GM13976 (cell line): ENCODE results near the gene FAM53B.
"Not testable (repeated sequence)": the region's sequence is repeated elsewhere in the genome, so short reads cannot be mapped to it uniquely, and the experiment has no call there.

Source experiments
- DNase-seq: peaks from one replicate; pipeline ENCODE4 v3.0.0; 2012; ENCODE audit warnings: low spot score
- CTCF ChIP-seq: IDR thresholded peaks from 2 replicates; pipeline ENCODE4 v1.5.1; 2012; ENCODE audit warnings: borderline replicate concordance, mild to moderate bottlenecking; ENCODE audit not compliant: insufficient read depth; ENCODE audit errors: extremely low read depth, missing control alignments, control extremely low read depth
- in situ Hi-C: fragments of 300-500 bp; cut with MboI; formaldehyde crosslinking; loops from one replicate; pipeline ENCODE4 v1.12.0; 2022; ENCODE audit warnings: low sequenced_read_pairs, mixed read lengths, inconsistent platforms; ENCODE audit not compliant: unreplicated experiment

FAM53B gene

GRCh38 chr10:124746992-124747391, 2.8 kb upstream of the FAM53B start:
- TF ChIP-seq CTCF = no peak
- no peak for DNase-seq
- in situ Hi-C loops = no loop called here

- in situ Hi-C loops, DNase-seq: not testable (repeated sequence)
Observed at GRCh38 chr10:124746447-124746846, 2.3 kb upstream of the FAM53B start.

DNA sequence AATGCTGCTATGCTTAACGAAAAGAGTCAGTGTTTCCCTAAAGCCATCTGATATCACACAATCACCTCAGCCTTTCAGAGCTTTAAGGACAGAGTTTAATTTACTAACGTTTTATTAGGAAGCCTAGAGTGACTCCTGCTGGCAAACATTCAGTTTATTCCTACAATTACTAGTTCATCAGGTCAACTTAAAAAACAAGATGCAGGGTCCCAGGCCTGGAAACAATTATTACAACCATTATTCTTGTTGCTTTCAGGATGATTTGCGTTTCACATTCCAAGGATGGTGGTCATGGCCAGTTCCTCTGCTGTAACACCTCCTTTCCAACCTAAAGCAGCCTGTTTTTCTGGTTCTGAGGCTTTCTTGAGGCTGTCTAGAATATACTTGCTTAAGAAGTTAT, 1.5 kb upstream of the FAM53B start:
- peak; percentile 19 for TF ChIP-seq CTCF
- in situ Hi-C loops = no loop called here
- DNase-seq = no peak

DNA sequence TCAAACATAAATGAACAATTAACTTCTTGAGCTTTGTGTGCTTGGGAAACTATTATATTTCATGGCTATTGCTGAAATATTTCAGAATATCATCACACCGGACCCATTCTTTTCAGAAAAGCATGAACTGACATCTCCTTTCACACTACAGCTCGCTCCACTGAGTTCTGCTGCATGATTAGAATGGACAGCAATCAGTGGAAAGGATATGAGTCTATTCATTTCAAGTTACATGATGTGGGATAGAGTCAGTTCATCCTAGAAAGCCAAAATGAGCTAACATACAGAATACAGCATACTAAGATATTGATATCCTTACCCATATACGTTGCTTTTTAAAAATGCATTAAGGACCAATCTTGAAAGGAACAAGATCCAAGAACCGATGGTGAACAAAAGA, 1.1 kb upstream of the FAM53B start:
- in situ Hi-C loops = no loop called here

DNA sequence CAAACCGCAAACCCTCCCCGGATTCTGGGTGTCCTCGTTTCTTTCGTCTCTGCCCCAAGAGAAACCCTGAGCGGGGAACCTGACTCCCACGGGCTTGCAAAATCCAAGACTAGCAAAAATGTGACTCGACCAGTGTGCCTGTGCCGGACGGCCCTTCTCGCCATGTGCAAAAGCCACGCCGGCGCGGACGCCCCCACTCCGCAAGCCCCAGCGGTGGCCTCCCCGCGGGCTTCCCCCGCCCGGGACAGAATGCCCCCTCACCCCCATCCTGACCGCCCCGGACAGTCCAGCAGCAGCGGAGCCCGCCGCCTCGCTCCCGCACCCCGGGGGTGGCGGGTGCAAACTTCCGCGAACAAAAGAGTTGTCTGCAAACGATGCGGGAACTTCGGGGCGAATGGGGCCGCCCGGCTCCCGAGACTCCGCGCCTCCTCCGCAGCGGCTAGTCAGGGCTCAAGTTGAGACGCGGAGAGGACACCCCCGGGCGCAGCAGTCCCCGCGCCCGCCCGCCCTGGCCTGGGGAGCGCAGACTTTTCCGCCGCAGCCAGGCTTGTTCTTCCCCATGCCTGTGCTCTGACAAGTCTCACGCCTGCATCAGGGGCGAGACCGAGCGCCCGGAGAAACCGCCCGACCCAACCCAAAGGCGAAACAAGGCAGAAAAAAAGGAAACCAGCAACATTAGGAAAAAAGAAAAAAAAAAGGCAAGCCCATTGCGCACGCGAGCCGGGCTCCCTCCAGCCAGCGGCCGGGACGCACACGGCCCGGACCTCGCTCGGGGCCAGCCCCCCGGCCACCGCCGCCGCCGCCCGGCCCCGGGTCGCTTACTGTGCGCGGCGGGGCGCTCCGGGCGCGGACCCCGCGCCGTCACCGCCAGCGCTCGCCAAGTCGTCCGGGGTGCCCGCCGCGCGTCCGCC, 732 bp downstream of the FAM53B start:
- in situ Hi-C loops = no loop called here
- no peak for TF ChIP-seq CTCF
- peak; percentile 60 for DNase-seq

More for the DNA sequence above, 1.1 kb upstream of the FAM53B start:
- DNase-seq = no peak
- TF ChIP-seq CTCF = no peak

GRCh38 chr10:124742413-124743190, 1.6 kb downstream of the FAM53B start:
- in situ Hi-C loops = no loop called here
- no peak for TF ChIP-seq CTCF
- no peak for DNase-seq
